SH-SY5Y (cell line): ENCODE results near the gene GNAI1.

ENCODE experiments used
- GATA2 ChIP-seq: IDR thresholded peaks from 2 replicates; pipeline ENCODE4 v1.6.1; 2011; ENCODE audit warnings: mild to moderate bottlenecking, low read depth, low read length
- GATA3 ChIP-seq: IDR thresholded peaks from 2 replicates; pipeline ENCODE4 v1.6.1; 2011; ENCODE audit warnings: low read depth, mild to moderate bottlenecking, low read length, moderate library complexity

Gene GNAI1

GRCh38 chr7:80134536-80135308, at the start of gene GNAI1:
TSS of gene GNAI1 (plus strand) at chr7:80134831. CDS start at chr7:80135161, 330 bp downstream.
- TF ChIP-seq GATA3 (no peak), GATA2 (no peak)

- TF ChIP-seq GATA2, result no peak
- no peak for TF ChIP-seq GATA3
Measured at GRCh38 chr7:80087051-80087770, 47.4 kb upstream of the GNAI1 start.

GRCh38 chr7:80087771-80088170, 46.9 kb upstream of the GNAI1 start:
- TF ChIP-seq GATA3, result no peak

- no peak for TF ChIP-seq GATA2
- no peak for TF ChIP-seq GATA3
Measured at GRCh38 chr7:80088705-80089104, 45.9 kb upstream of the GNAI1 start.

GRCh38 chr7:80089366-80089765, 45.3 kb upstream of the GNAI1 start:
- no peak for TF ChIP-seq GATA2
- no peak for TF ChIP-seq GATA3

GRCh38 chr7:80093349-80093748, 41.3 kb upstream of the GNAI1 start:
- TF ChIP-seq GATA2 (no peak), GATA3 (no peak)

- TF ChIP-seq GATA2 (no peak), GATA3 (no peak)
Measured at GRCh38 chr7:80095545-80095944, 39.1 kb upstream of the GNAI1 start.

- TF ChIP-seq GATA3, result no peak
Measured at GRCh38 chr7:80097756-80098155, 36.9 kb upstream of the GNAI1 start.

- TF ChIP-seq GATA2 (no peak), GATA3 (no peak)
Measured at GRCh38 chr7:80098795-80099194, 35.8 kb upstream of the GNAI1 start.

- no peak for TF ChIP-seq GATA3
- TF ChIP-seq GATA2, result no peak
Measured at GRCh38 chr7:80100254-80100653, 34.4 kb upstream of the GNAI1 start.

GRCh38 chr7:80105701-80106408, 28.8 kb upstream of the GNAI1 start:
- TF ChIP-seq GATA3, result no peak
- no peak for TF ChIP-seq GATA2

- TF ChIP-seq GATA3 (no peak), GATA2 (no peak)
Measured at GRCh38 chr7:80106498-80107113, 28.0 kb upstream of the GNAI1 start.

GRCh38 chr7:80107278-80107677, 27.4 kb upstream of the GNAI1 start:
- TF ChIP-seq GATA3 (no peak), GATA2 (no peak)

- TF ChIP-seq GATA2, result no peak
- TF ChIP-seq GATA3, result no peak
Measured at GRCh38 chr7:80110376-80110775, 24.3 kb upstream of the GNAI1 start.

GRCh38 chr7:80114159-80114558, 20.5 kb upstream of the GNAI1 start:
- TF ChIP-seq GATA3 (no peak), GATA2 (no peak)
